Fibroblast of the aortic adventitia (primary cell): ENCODE data around the gene KCNA4. TPM values are rescaled to one million over a fixed set of nuclear protein-coding genes. Genes with fewer than 3 reads are reported as not detected.
"Not testable (repeated sequence)": the region's sequence is repeated elsewhere in the genome, so short reads cannot be mapped to it uniquely, and the experiment has no call there.

ENCODE experiments used
- DNase-seq: peaks from one replicate; pipeline ENCODE4 v3.0.0-alpha.2; 2010; ENCODE audit warnings: low read depth
- H3K4me3 ChIP-seq: 2 replicates; pipeline ENCODE4 v1.5.1; 2011; ENCODE audit warnings: low read depth, mild to moderate bottlenecking, control low read depth, low read length, moderate library complexity
- total RNA-seq: library from RNA; depleted of rRNA; stranded (reverse); fragments of >200 nt; gene quantifications from 2 replicates; pipeline ENCODE4 v1.2.3, GENCODE V29; 2012; ENCODE audit warnings: low replicate concordance
- TF ChIP-seq, protein P1 (sequence below): IDR thresholded peaks from 2 replicates; pipeline ENCODE4 v1.5.1; 2011; ENCODE audit warnings: mild to moderate bottlenecking, low read length, control low read depth, inconsistent platforms; ENCODE audit not compliant: insufficient read depth

The KCNA4 gene
- total RNA-seq, 1 donor, result 0.27 TPM

DNA sequence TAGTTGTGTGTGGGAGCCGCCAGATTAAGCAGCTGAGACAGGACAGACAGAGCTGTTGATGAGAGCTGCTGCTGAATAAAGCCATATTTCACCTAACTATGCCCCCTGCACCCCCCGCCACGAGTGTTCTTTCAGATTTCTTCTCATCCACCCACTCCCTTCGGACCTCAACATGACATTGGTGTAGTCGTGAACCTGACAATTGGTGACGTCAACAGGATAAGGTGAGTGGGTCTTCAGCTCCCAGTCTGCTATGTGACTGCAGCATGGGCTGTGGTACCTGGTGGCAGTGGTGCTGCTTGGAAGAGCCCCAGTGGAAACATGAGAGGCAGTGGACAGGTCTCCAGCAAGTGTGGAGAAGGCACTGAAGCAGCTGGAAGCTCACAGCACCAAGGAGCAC lies 28.3 kb upstream of the KCNA4 start:
- TF ChIP-seq, protein P1, sequence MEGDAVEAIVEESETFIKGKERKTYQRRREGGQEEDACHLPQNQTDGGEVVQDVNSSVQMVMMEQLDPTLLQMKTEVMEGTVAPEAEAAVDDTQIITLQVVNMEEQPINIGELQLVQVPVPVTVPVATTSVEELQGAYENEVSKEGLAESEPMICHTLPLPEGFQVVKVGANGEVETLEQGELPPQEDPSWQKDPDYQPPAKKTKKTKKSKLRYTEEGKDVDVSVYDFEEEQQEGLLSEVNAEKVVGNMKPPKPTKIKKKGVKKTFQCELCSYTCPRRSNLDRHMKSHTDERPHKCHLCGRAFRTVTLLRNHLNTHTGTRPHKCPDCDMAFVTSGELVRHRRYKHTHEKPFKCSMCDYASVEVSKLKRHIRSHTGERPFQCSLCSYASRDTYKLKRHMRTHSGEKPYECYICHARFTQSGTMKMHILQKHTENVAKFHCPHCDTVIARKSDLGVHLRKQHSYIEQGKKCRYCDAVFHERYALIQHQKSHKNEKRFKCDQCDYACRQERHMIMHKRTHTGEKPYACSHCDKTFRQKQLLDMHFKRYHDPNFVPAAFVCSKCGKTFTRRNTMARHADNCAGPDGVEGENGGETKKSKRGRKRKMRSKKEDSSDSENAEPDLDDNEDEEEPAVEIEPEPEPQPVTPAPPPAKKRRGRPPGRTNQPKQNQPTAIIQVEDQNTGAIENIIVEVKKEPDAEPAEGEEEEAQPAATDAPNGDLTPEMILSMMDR, result no peak
- no peak for DNase-seq
- H3K4me3 ChIP-seq, result no peak overlapping the region

DNA sequence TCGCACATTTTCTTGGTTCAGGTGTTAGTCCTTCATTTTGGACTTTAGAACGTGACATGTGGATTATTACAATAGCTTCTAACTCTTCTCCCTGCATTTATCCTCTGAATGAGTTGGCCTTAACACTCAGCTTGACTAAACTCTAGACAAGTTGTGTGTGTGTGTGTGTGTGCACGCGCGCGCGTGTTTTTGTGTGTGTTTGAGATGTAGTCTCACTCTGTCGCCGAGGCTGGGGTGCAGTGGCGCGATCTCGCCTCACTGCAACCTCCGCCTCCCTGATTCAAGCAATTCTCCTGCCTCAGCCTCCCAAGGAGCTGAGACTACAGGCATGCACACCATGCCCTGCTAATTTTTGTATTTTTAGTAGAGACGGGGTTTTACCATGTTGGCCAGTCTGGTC lies 24.3 kb upstream of the KCNA4 start:
- H3K4me3 ChIP-seq, result no peak overlapping the region
- no peak for DNase-seq
- TF ChIP-seq, protein P1, result no peak

DNA sequence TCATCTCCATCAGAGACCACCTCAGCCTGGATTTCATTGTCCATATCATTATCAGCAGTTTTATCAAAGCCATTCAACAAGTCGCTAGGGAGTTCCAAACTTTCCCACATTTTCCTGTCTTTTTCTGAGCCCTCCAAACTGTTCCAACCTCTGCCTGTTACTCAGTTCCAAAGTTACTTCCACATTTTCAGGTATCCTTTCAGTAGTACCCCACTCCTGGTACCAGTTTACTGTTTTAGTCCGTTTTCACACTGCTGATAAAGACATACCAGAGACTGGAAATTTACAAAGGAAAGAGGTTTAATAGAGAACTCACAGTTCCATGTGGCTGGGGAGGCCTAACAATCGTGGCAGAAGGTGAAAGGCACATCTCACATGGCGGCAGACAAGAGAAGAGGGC lies 17.9 kb upstream of the KCNA4 start:
- not testable (repeated sequence) for H3K4me3 ChIP-seq, DNase-seq

DNA sequence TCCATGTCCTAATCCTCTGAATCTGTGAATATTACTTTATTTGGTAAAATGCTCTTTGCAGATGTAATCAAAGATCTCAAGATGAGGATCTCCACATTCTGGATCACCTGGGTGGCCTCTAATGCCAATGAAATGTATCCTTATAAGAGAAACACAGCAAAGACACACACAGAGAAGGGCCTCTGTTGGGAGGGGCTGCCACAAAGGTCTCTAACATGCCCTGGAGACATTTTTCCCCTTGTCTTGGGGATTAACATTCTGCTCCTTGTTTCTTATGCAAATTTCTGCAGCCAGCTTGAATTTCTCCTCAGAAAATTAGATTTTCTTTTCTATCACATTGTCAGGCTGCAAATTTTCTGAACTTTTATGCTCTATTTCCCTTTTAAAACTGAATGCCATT lies 17.3 kb upstream of the KCNA4 start:
- H3K4me3 ChIP-seq, DNase-seq: not testable (repeated sequence)

DNA sequence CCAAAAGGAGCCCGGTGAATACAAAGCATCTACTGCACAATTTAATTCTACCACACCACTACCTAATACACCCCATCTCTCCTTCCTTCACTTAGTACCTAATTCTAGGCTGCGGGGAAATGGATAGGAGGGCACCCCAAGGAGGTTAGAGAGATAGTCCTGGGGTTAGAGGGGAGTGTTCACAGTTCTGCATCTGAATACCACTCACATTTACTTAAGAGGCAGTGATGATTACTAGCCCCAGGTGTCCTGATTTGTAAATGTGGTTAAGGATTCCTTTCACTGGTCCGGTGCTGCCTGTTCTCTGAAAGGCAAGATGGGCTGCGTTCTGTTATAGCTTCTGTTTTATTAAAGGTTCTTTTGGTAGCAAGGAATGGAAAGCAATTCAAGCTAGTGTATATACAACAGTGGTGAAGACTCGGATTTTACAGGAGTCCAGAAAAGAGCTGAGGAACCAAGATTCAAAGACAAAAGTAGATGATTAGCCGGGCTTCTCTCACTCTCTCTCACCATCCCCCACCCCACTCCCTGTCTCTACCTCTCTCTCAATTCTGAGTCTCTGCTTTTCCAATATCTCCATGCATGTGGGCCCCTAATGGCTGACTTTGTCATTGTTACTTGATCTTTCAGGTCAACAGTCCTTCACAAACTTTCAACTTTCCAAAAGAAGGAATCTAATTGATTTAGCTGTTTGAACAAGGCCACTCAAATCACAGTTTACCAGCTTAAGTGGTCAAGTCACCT lies 8.7 kb upstream of the KCNA4 start:
- H3K4me3 ChIP-seq, result no peak overlapping the region
- DNase-seq, result no peak
- TF ChIP-seq, protein P1, result no peak

DNA sequence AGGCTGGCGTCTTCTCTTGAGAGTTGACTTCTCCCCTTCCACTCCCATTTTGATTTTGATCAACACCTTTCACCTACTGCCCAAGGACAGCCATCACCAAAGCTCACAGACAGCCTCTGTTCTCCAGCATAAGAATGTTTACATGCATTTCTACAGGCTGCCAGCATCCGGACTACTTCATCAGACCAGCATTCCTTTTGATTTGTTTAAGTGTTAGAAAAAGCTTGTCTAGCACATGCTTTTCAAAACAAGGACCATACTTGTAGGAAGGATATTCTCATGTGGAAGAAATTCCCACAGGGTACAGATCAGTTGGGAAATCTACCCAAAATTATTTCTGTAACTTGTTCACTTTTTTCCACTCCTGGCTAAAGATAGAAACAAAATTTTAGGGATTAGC lies 6.2 kb upstream of the KCNA4 start:
- DNase-seq, result no peak
- no peak overlapping the region for H3K4me3 ChIP-seq
- TF ChIP-seq, protein P1, result no peak

DNA sequence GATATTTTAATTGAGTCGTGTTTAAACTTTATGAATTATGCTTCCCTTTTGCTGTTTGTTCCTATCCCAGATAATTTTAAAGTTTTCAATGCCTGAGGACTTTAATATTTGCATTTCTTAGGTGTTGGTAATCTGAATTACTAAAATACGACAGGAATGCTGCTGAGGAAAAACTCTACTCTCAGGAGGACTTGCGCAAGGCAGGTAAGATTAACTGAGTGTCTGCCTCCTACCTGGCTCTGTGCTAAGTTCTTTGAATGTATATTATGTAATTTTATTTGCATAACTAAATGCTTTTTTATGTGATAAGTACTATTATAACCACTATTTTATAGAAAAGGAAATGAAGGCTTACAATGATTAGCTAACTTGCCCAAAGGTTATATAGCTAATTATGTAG lies 2.7 kb upstream of the KCNA4 start:
- TF ChIP-seq, protein P1, result no peak
- no peak overlapping the region for H3K4me3 ChIP-seq
- no peak for DNase-seq

DNA sequence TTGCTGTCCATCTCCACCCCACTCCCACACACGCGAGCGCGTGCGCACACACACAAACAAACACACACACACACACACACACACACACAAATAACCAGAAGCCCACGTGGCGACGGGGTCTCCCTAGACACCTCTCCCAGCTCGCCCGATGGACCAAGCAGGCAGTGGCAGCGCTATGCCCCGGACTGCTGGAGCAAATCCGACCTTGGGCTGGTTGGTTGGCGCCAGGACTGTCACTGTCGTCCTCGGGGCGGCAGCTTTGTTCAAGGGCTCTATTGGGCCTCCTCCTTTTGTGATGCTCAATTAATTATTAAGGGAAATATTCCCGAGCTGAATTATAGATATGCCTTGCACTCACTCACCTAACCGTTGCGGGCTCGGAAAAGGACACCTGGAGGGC lies 1.7 kb upstream of the KCNA4 start:
- TF ChIP-seq, protein P1, result no peak

More for the DNA sequence above, 1.7 kb upstream of the KCNA4 start:
- H3K4me3 ChIP-seq, result no peak overlapping the region
- DNase-seq, result no peak
